ENCODE results near the gene MAN2B1. TPM values are rescaled to one million over a fixed set of nuclear protein-coding genes. Genes with fewer than 3 reads are reported as not detected.

Gene MAN2B1
- total RNA-seq, 1 experiment from 2014 or later, result 93.5 TPM

GRCh38 chr19:12668932-12669269 is 2.4 kb upstream of the MAN2B1 start:
- Mint-ChIP-seq H3K27ac (peak overlapping the region; percentile 60 to 100 (median 100); a peak in 6 of 7 replicates), H3K4me1 (peaks cover 27 to 50% of the 10 kb centered on the region in 2 experiments), H3K4me3 (peak overlapping the region; percentile 93 to 94), H3K9me3 (peaks cover 0 to 1% of the 10 kb centered on the region in 2 experiments; a peak in 2 of 5 replicates), H3K27me3 (ENCODE audit: low read depth) (peaks cover 2% of the 10 kb centered on the region), H3K36me3 (ENCODE audit: insufficient read depth in 1 of 3, low read depth in 3 of 3) (peaks cover 10 to 35% (median 27%) of the 10 kb centered on the region in 3 experiments)
- no peak overlapping the region for H3T11ph ChIP-seq (ENCODE audit: low read length)
- peaks cover 24% of the 10 kb centered on the region for H3K23me2 ChIP-seq (ENCODE audit: insufficient read length, low read depth, low read length, poor library complexity, severe bottlenecking)
- no peak overlapping the region for H3K23ac ChIP-seq (ENCODE audit: insufficient read length, low read depth, low read length)
- H4K8ac ChIP-seq (replicated peaks; ENCODE audit: insufficient read length, low read depth, low read length), result no peak overlapping the region
- no peak overlapping the region for H2BK5ac ChIP-seq (ENCODE audit: insufficient read length, low read length)
- H3K4me2 ChIP-seq (ENCODE audit: insufficient read depth, insufficient read length, low read length), result peak overlapping the region; percentile 64
- no peak overlapping the region for H4K5ac ChIP-seq (ENCODE audit: insufficient read length, low read depth, low read length)
- no peak overlapping the region for H2BK20ac ChIP-seq (ENCODE audit: low read depth, low read length, poor library complexity, severe bottlenecking)
- no peak for TF ChIP-seq CTCF (conservative IDR thresholded peaks at IDR 0.05)
- H2BK15ac ChIP-seq (ENCODE audit: low read depth, low read length), result no peak overlapping the region
- no peak overlapping the region for H4K91ac ChIP-seq (ENCODE audit: insufficient read length, low read depth, low read length)
- H3K4ac ChIP-seq (ENCODE audit: low read depth, low read length), result no peak overlapping the region
- H2AK5ac ChIP-seq (ENCODE audit: insufficient read length, low read length), result no peak overlapping the region
- H3K4me1 ChIP-seq (ENCODE audit: insufficient read depth, low read length), result no peaks in the 10 kb centered on the region
- no peak overlapping the region for H3K56ac ChIP-seq (ENCODE audit: insufficient read length, low read depth, low read length)
- H2BK12ac ChIP-seq (ENCODE audit: insufficient read length, low read depth, low read length), result no peak overlapping the region
- no peak for DNase-seq
- no peaks in the 10 kb centered on the region for H3K9me3 ChIP-seq (ENCODE audit: control insufficient read depth, low read depth, low read length)
- no peaks in the 10 kb centered on the region for H3K79me1 ChIP-seq (ENCODE audit: insufficient read depth, low read depth, low read length, poor library complexity, severe bottlenecking)
- no peaks in the 10 kb centered on the region for H4K20me1 ChIP-seq (ENCODE audit: control insufficient read depth, insufficient read depth, insufficient read length)
- WGBS (ENCODE audit: extremely low coverage, insufficient read length, low lambda C conversion rate), result no CpG with 5 or more reads among the region's 24 CpGs
- no peaks in the 10 kb centered on the region for H3K79me2 ChIP-seq (ENCODE audit: insufficient read depth, low read length)
- H3K14ac ChIP-seq (ENCODE audit: insufficient read depth, low read length), result no peak overlapping the region
- H3K9ac ChIP-seq (ENCODE audit: extremely low read depth, insufficient read length, low read length), result peak overlapping the region; percentile 30
- no peak overlapping the region for H3K18ac ChIP-seq (ENCODE audit: insufficient read length, low read depth, low read length)
- H3K27me3 ChIP-seq (ENCODE audit: insufficient read depth, low read length), result no peaks in the 10 kb centered on the region
- H3K27ac ChIP-seq (ENCODE audit: insufficient read length, low read depth, low read length), result no peak overlapping the region
- H2AFZ ChIP-seq (ENCODE audit: low read length), result no peak overlapping the region
- no peak overlapping the region for H2BK120ac ChIP-seq (ENCODE audit: low read depth, low read length, poor library complexity, severe bottlenecking)

All from H9 (cell line).